ENCODE results near the gene SCTR. TPM values are rescaled to one million over a fixed set of nuclear protein-coding genes. Genes with fewer than 3 reads are reported as not detected.

The SCTR gene
- total and polyA plus RNA-seq, 3 donors from 2014 or later, result 1.1 to 6.6 (median 2.0) TPM

- H3K4me1 ChIP-seq, result peaks cover 14% of the 10 kb centered on the region
- DNase-seq, result no peak
- H3K27me3 ChIP-seq, result no peaks in the 10 kb centered on the region
- intact Hi-C loops (cut with DNase I; ENCODE audit: low total_unique reads), result no loop called here
- TF ChIP-seq, protein P1, sequence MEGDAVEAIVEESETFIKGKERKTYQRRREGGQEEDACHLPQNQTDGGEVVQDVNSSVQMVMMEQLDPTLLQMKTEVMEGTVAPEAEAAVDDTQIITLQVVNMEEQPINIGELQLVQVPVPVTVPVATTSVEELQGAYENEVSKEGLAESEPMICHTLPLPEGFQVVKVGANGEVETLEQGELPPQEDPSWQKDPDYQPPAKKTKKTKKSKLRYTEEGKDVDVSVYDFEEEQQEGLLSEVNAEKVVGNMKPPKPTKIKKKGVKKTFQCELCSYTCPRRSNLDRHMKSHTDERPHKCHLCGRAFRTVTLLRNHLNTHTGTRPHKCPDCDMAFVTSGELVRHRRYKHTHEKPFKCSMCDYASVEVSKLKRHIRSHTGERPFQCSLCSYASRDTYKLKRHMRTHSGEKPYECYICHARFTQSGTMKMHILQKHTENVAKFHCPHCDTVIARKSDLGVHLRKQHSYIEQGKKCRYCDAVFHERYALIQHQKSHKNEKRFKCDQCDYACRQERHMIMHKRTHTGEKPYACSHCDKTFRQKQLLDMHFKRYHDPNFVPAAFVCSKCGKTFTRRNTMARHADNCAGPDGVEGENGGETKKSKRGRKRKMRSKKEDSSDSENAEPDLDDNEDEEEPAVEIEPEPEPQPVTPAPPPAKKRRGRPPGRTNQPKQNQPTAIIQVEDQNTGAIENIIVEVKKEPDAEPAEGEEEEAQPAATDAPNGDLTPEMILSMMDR (IDR thresholded peaks at IDR 0.05), result no peak
- TF ChIP-seq POLR2A (IDR thresholded peaks at IDR 0.05), result no peak
- 72 to 76% methylated on average over 9 to 20 of the region's 20 CpGs for WGBS, 2 donors
- H3K9me3 ChIP-seq, result no peaks in the 10 kb centered on the region
- H3K27ac ChIP-seq, result no peak overlapping the region
- no peak overlapping the region for H3K4me3 ChIP-seq
- H3K36me3 ChIP-seq (ENCODE audit: low read depth, missing control alignments), result no peaks in the 10 kb centered on the region
These were observed 41.5 kb downstream of the SCTR start for GRCh38 chr2:119482481-119483394.

DNA sequence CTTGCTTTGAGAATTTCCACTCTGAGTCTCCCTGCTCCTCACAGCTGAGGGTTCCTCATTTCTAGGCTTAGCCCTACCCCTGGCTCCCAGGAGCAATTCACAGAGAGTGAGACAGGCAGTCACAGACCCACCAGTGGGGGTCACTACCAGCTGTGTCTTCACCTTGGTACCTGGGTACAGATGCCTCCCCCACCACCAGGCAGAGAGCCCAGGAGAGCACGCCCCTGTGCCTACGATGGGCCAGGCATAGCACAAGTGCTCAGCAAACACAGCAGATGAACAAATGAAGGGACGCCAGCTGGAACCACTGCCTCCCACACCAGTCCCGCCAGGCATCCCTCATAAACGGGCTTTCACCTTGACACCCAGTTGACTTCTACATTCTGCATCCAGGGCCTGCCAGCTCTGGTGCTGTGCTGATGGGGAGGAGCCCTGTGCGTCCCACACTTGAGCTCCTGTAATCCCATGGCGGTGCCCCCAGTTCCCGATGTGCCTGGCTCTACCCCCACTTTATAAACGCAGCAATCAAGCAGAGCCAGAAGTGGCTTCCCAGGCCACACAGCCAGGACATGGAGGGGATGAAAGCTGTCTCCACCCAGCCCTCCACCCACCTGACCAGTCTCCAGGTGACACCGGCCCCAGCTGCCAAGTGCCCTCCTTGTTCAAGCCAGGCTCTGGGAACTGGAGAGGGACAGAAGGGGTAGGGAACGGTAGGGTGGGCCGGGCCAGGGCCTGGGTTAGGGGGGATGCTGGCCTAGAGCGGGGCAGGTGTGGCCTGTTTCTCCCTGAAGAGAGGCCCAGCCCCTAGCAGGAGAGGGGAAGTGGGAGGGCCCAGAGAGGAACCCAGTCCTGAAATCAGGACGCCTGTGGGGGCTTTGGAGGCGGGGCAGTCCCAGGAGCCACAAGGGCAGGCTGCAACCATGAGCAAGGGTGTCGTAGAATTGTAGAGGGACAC is 42.5 kb downstream of the SCTR start:
- intact Hi-C loops (cut with DNase I; ENCODE audit: low total_unique reads), result no loop called here
- Histone ChIP-seq H3K4me1 (peaks cover 14% of the 10 kb centered on the region), H3K27me3 (no peaks in the 10 kb centered on the region), H3K9me3 (no peaks in the 10 kb centered on the region), H3K4me3 (no peak overlapping the region), H3K27ac (no peak overlapping the region), H3K36me3 (ENCODE audit: low read depth, missing control alignments) (no peaks in the 10 kb centered on the region)
- WGBS, 2 donors, result 56 to 77% methylated on average over 14 to 16 of the region's 16 CpGs
- TF ChIP-seq POLR2A (IDR thresholded peaks at IDR 0.05), result no peak
- TF ChIP-seq, protein P1 (IDR thresholded peaks at IDR 0.05), result no peak
- DNase-seq, result peak; percentile 53

DNA sequence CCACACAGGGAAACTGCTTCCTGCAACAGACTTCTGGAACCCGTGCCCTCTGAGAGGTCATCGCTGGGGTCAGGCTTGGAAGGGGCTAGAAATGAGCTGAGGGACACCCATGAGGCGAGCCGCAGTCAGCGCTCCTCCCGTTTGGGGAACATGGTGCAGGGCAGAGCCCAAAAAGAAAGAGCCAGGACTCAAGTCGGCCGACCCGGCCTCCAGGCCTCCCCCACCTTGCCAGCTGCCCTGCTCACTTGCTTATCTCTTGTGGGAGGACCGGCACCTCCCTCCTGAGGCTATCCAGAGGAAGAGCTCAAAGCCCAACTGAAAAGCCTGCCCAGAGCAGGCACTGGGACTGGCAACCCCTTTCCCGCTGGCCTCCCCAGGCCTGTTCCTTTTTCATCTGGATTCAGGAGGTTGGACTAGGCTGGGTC is 43.6 kb downstream of the SCTR start:
- Histone ChIP-seq H3K4me1 (peaks cover 14% of the 10 kb centered on the region), H3K27me3 (no peaks in the 10 kb centered on the region), H3K27ac (no peak overlapping the region), H3K36me3 (ENCODE audit: low read depth, missing control alignments) (no peaks in the 10 kb centered on the region), H3K4me3 (no peak overlapping the region), H3K9me3 (no peaks in the 10 kb centered on the region)
- intact Hi-C loops (cut with DNase I; ENCODE audit: low total_unique reads), result no loop called here
- DNase-seq, result peak; percentile 77
- TF ChIP-seq, protein P1 (IDR thresholded peaks at IDR 0.05), result no peak
- TF ChIP-seq POLR2A (IDR thresholded peaks at IDR 0.05), result no peak
- 70 to 71% methylated on average over 8 to 11 of the region's 11 CpGs for WGBS, 2 donors

DNA sequence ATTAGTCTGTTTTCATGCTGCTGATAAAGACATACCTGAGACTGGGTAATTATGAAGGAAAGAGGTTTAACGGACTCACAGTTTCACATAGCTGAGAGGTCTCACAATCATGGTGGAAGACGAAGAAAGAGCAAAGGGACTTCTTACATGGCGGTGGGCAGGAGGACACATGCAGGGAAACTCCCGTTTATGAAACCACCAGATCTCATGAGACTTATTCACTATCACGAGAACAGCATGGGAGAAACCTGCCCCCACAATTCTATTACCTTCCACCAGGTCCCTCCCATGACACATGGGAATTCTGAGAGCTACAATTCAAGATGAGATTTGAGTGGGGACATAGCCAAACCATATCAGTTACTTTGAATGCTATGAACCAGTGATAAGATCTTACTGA is 44.1 kb downstream of the SCTR start:
- peak; percentile 12 for DNase-seq
- WGBS, 2 donors, result 86% methylated on average over 4 to 5 of the region's 5 CpGs

More for the DNA sequence above, 44.1 kb downstream of the SCTR start:
- Histone ChIP-seq H3K9me3 (no peaks in the 10 kb centered on the region), H3K4me1 (peaks cover 10% of the 10 kb centered on the region), H3K4me3 (no peak overlapping the region), H3K27me3 (no peaks in the 10 kb centered on the region), H3K27ac (no peak overlapping the region), H3K36me3 (ENCODE audit: low read depth, missing control alignments) (no peaks in the 10 kb centered on the region)
- intact Hi-C loops (cut with DNase I; ENCODE audit: low total_unique reads), result no loop called here
- no peak for TF ChIP-seq POLR2A (IDR thresholded peaks at IDR 0.05)
- TF ChIP-seq, protein P1 (IDR thresholded peaks at IDR 0.05), result no peak
